HCT116 (cell line): ENCODE results near the gene KLHL6. TPM values are rescaled to one million over a fixed set of nuclear protein-coding genes. Genes with fewer than 3 reads are reported as not detected.

Experiments used
- ATAC-seq: fragments of 200-7000 bp; cut with Tn5 transposase; 2 replicates; pipeline ENCODE4 v1.9.1; 2020; ENCODE audit warnings: mild to moderate bottlenecking, moderate library complexity
- BruUV-seq: library from RNA; stranded (reverse); fragments of 400-500 nt; replicated peaks from 2 replicates; lab custom pipeline; 2021; lab: Mats Ljungman, UMichigan
- CTCF ChIA-PET: fragments of 300-600 bp; sonication (Branson Sonifier 250); formaldehyde crosslinking; loops from one replicate; lab custom pipeline; 2021; ENCODE audit warnings: antibody characterized with exemption; lab: Charles Lee
- POLR2A ChIA-PET: fragments of 300-600, 350-600 bp; sonication (Branson Sonifier 250); formaldehyde crosslinking; loops from one replicate; lab custom pipeline; 2021; ENCODE audit warnings: antibody characterized with exemption; lab: Charles Lee
- RAD21 ChIA-PET, 2 experiments: fragments of 300-600 bp; sonication (Branson Sonifier 250); formaldehyde crosslinking; loops; one replicate each; lab custom pipeline; 2023; ENCODE audit warnings: low total read pairs in 2 of 2; ENCODE audit not compliant: uncharacterized antibody in 2 of 2, unreplicated experiment in 2 of 2, low non-redundant PET in 1 of 2; lab: Charles Lee
- DNase-seq: peaks from one replicate; pipeline ENCODE4 v3.0.0-alpha.2; 2010; ENCODE audit warnings: low read depth, low spot score
- H2AFZ ChIP-seq: fragments of 200-600 bp; shearing (Covaris generic), sonication (generic); 2 replicates; pipeline ENCODE4 v1.6.1; 2017; ENCODE audit warnings: low read depth, mixed run types, mixed read lengths, antibody characterized with exemption, low read length; ENCODE audit not compliant: poor library complexity, severe bottlenecking
- H3K27ac ChIP-seq: 2 replicates; pipeline ENCODE4 v1.5.1; 2012; ENCODE audit warnings: low read depth, low read length
- H3K27me3 ChIP-seq: fragments of 200-600 bp; sonication (generic); 2 replicates; pipeline ENCODE4 v1.6.1; 2016; ENCODE audit warnings: mixed run types, low read length, mixed read lengths; ENCODE audit not compliant: insufficient read depth
- H3K36me3 ChIP-seq, 2 experiments: fragments of 200-500 bp in 1 of 2; fragments of 200-600 bp in 1 of 2; sonication (Bioruptor generic) in 1 of 2; sonication (generic) in 1 of 2; 2 replicates each; pipeline versions ENCODE4 v1.5.1 to v1.6.1; 2014 to 2016; ENCODE audit warnings: low read length in 2 of 2, inconsistent platforms in 1 of 2, mixed read lengths in 1 of 2, mixed run types in 1 of 2; ENCODE audit not compliant: insufficient read depth in 2 of 2, control insufficient read depth in 1 of 2
- H3K4me1 ChIP-seq, 2 experiments: fragments of 200-600 bp in 1 of 2; sonication (generic) in 1 of 2; 2 replicates each; pipeline versions ENCODE4 v1.5.1 to v1.6.1; 2012 to 2017; ENCODE audit warnings: low read length in 2 of 2, inconsistent platforms in 1 of 2, mild to moderate bottlenecking in 1 of 2, mixed read lengths in 1 of 2, mixed run types in 1 of 2, moderate library complexity in 1 of 2; ENCODE audit not compliant: insufficient read depth in 2 of 2, control insufficient read depth in 1 of 2
- H3K4me2 ChIP-seq: fragments of 200-600 bp; sonication (generic); 2 replicates; pipeline ENCODE4 v1.6.1; 2017; ENCODE audit warnings: mixed run types, low read length, mixed read lengths
- H3K4me3 ChIP-seq, 2 experiments: fragments of 200-600 bp in 1 of 2; sonication (generic) in 1 of 2; replicated peaks in 1 of 2; 2 replicates each; pipeline ENCODE4 v1.5.1; 2011 to 2016; ENCODE audit warnings: low read length in 2 of 2, control low read depth in 1 of 2, low read depth in 1 of 2, mild to moderate bottlenecking in 1 of 2, mixed read lengths in 1 of 2, mixed run types in 1 of 2
- H3K79me2 ChIP-seq: fragments of 200-600 bp; sonication (generic); 2 replicates; pipeline ENCODE4 v1.6.1; 2017; ENCODE audit warnings: mild to moderate bottlenecking, mixed run types, low read length, moderate library complexity, mixed read lengths; ENCODE audit not compliant: insufficient read depth
- H3K9ac ChIP-seq: fragments of 200-600 bp; sonication (generic); 2 replicates; pipeline ENCODE4 v1.6.1; 2016; ENCODE audit warnings: low read length, mixed read lengths
- H3K9me2 ChIP-seq: fragments of 200-600 bp; sonication (generic), shearing (Covaris generic); 2 replicates; pipeline ENCODE4 v1.6.1; 2017; ENCODE audit warnings: mixed run types, mild to moderate bottlenecking, moderate library complexity; ENCODE audit not compliant: insufficient read depth
- H3K9me3 ChIP-seq, 2 experiments: fragments of 200-500 bp in 1 of 2; fragments of 200-600 bp in 1 of 2; sonication (Bioruptor generic) in 1 of 2; sonication (generic) in 1 of 2; 2 replicates each; pipeline ENCODE4 v1.6.1; 2014 to 2017; ENCODE audit warnings: low read length in 2 of 2, mixed read lengths in 2 of 2, inconsistent platforms in 1 of 2, low read depth in 1 of 2, mild to moderate bottlenecking in 1 of 2, mixed run types in 1 of 2, moderate library complexity in 1 of 2; ENCODE audit not compliant: control insufficient read depth in 1 of 2, insufficient read depth in 1 of 2
- H4K20me1 ChIP-seq: fragments of 200-600 bp; sonication (generic), shearing (Covaris generic); 2 replicates; pipeline ENCODE4 v1.6.1; 2017; ENCODE audit warnings: mixed run types, mild to moderate bottlenecking, moderate library complexity; ENCODE audit not compliant: insufficient read depth
- CBX3 ChIP-seq: IDR thresholded peaks from 2 replicates; pipeline ENCODE4 v1.6.1; 2012; ENCODE audit warnings: low read depth
- MAX ChIP-seq: IDR thresholded peaks from 2 replicates; pipeline ENCODE4 v1.6.1; 2012
- RAD21 ChIP-seq: IDR thresholded peaks from 2 replicates; pipeline ENCODE4 v1.6.1; 2012; ENCODE audit warnings: low read depth, mild to moderate bottlenecking
- REST ChIP-seq: IDR thresholded peaks from 2 replicates; pipeline ENCODE4 v1.6.1; 2012; ENCODE audit warnings: low read depth
- YY1 ChIP-seq: IDR thresholded peaks from 2 replicates; pipeline ENCODE4 v1.6.1; 2011; ENCODE audit warnings: low read length, low read depth, moderate library complexity, mild to moderate bottlenecking; ENCODE audit not compliant: insufficient replicate concordance; ENCODE audit errors: extremely low read depth
- ZFX ChIP-seq: fragments of 450-650 bp; IDR thresholded peaks from 2 replicates; pipeline ENCODE4 v1.6.1; 2017
- intact Hi-C: fragments of 100-400 bp; cut with micrococcal nuclease; formaldehyde crosslinking; loops from 2 replicates; pipeline ENCODE4 v1.10.0; 2022
- total RNA-seq: library from RNA; stranded (reverse); gene quantifications from one replicate; pipeline ENCODE4 v1.2.1, GENCODE V29; 2021; ENCODE audit not compliant: unreplicated experiment

KLHL6 gene
- total RNA-seq, 1 experiment from 2014 or later = 0.15 TPM

GRCh38 chr3:183506674-183507320 lies 48.7 kb downstream of the KLHL6 start:
- RAD21 ChIA-PET = no interaction called here
- Histone ChIP-seq H3K9me2 (no peaks in the 10 kb centered on the region), H3K4me3 (no peak overlapping the region)
- TF ChIP-seq MAX (no peak), ZFX (no peak), CBX3 (no peak), REST (no peak), RAD21 (no peak)
- TF ChIP-seq, all 23 proteins: peak for 0
- intact Hi-C loops = no loop called here
- Histone ChIP-seq H3K9me3 (no peaks in the 10 kb centered on the region), H2AFZ (no peak overlapping the region), H3K4me2 (no peak overlapping the region), H3K27ac (no peak overlapping the region), H4K20me1 (no peaks in the 10 kb centered on the region), H3K9ac (no peak overlapping the region), H3K27me3 (no peaks in the 10 kb centered on the region), H3K36me3 (no peaks in the 10 kb centered on the region), H3K79me2 (no peaks in the 10 kb centered on the region), H3K4me1 (no peaks in the 10 kb centered on the region)
- ChIA-PET CTCF (no interaction called here), POLR2A (no interaction called here)
- DNase-seq = no peak
- BruUV-seq = no TSS peak
- no peak for ATAC-seq

- RAD21 ChIA-PET = no interaction called here
- H3K27ac ChIP-seq = no peak overlapping the region
- no peaks in the 10 kb centered on the region for H3K36me3 ChIP-seq
- no peaks in the 10 kb centered on the region for H4K20me1 ChIP-seq
- H3K4me1 ChIP-seq = no peaks in the 10 kb centered on the region
- POLR2A ChIA-PET = no interaction called here
- no peaks in the 10 kb centered on the region for H3K9me3 ChIP-seq
- H3K9me2 ChIP-seq = no peaks in the 10 kb centered on the region
- H2AFZ ChIP-seq = no peak overlapping the region
- no peak for DNase-seq
- H3K4me2 ChIP-seq = no peak overlapping the region
- BruUV-seq = no TSS peak
- ATAC-seq = no peak
- no peaks in the 10 kb centered on the region for H3K79me2 ChIP-seq
- intact Hi-C loops = no loop called here
- no peak for TF ChIP-seq RAD21
- no peak for TF ChIP-seq YY1
- no peak for TF ChIP-seq ZFX
- H3K27me3 ChIP-seq = no peaks in the 10 kb centered on the region
- CTCF ChIA-PET = no interaction called here
- no peak overlapping the region for H3K4me3 ChIP-seq
- no peak overlapping the region for H3K9ac ChIP-seq
These were observed 50.9 kb downstream of the KLHL6 start for GRCh38 chr3:183504597-183504996.
